AG04450 (cell line): ENCODE data around the gene LRFN4. TPM values are rescaled to one million over a fixed set of nuclear protein-coding genes. Genes with fewer than 3 reads are reported as not detected.

Experiments
- CTCF ChIA-PET: fragments of 300-600, 350-600 bp; formaldehyde crosslinking; extraction: SDS; loops from one replicate; lab custom pipeline; 2022; ENCODE audit warnings: antibody characterized with exemption, inconsistent platforms; lab: Charles Lee
- POLR2A ChIA-PET: fragments of 350-600 bp; formaldehyde crosslinking; extraction: SDS; loops from one replicate; lab custom pipeline; 2021; ENCODE audit warnings: antibody characterized with exemption, inconsistent platforms; lab: Yijun Ruan, JAX
- DNase-seq: peaks from one replicate; pipeline ENCODE4 v3.0.0-alpha.2; 2011; ENCODE audit warnings: low read depth, low spot score
- H3K27ac ChIP-seq: one replicate; pipeline ENCODE4 v1.5.1; 2012; ENCODE audit warnings: low read depth, low read length, control low read depth
- H3K27me3 ChIP-seq: one replicate; pipeline ENCODE4 v1.6.0; 2012; ENCODE audit warnings: low read length; ENCODE audit not compliant: control insufficient read depth, insufficient read depth
- H3K4me3 ChIP-seq: 2 replicates; pipeline ENCODE4 v1.5.1; 2011; ENCODE audit warnings: mild to moderate bottlenecking, low read depth, low read length, control low read depth
- H3K9me3 ChIP-seq: 2 replicates; pipeline ENCODE4 v1.5.1; 2012; ENCODE audit warnings: low read length; ENCODE audit not compliant: control insufficient read depth, insufficient read depth
- CTCF ChIP-seq: IDR thresholded peaks from 2 replicates; pipeline ENCODE4 v1.5.1; 2011; ENCODE audit warnings: low read depth, low read length, control low read depth, inconsistent platforms
- polyA plus RNA-seq: library from polyadenylated mRNA; depleted of rRNA; stranded (reverse); fragments of >200 nt; gene quantifications from 2 replicates; pipeline ENCODE4 v1.2.3, GENCODE V29; 2011

LRFN4 gene
- polyA plus RNA-seq, 1 experiment = 5.5 TPM

DNA sequence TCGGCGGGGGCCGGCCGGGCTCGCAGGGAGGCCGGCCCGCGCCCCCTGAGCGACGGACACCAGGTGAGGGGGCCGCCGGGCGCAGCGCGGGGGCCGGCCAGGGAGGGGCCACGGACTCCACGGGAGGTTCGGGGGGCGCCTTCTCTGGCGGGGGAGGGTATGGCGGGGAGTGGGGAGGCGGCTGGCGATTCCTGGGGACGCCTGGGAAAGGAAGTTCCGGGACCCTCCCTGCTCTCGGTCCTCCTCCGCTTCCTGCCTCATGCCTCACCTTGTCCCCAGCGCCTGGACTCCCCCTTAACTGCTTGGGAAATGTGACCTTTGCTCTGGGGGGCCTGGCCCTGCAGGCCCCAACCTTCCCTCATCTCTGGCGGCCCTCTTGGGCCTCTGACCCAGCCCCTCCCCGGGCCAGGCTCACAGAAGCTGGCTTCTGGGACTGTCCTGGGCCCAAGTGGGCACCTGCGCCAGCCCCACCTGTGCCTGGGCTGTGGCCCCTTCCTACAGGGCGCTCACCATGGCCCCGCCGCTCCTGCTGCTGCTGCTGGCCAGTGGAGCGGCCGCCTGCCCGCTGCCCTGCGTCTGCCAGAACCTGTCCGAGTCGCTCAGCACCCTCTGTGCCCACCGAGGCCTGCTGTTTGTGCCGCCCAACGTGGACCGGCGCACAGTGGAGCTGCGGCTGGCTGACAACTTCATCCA is 516 bp downstream of the LRFN4 start:
- DNase-seq = no peak
- Histone ChIP-seq H3K4me3 (peak overlapping the region; percentile 74), H3K9me3 (peaks cover 6% of the 10 kb centered on the region; the same call in 1 of the 2 replicates), H3K27ac (no peak overlapping the region), H3K27me3 (no peaks in the 10 kb centered on the region)
- CTCF ChIA-PET = no interaction called here
- no peak for TF ChIP-seq CTCF
- POLR2A ChIA-PET = no interaction called here

DNA sequence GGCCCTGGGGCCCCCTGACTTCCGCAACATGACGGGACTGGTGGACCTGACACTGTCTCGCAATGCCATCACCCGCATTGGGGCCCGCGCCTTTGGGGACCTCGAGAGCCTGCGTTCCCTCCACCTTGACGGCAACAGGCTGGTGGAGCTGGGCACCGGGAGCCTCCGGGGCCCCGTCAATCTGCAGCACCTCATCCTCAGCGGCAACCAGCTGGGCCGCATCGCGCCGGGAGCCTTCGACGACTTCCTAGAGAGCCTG is 992 bp downstream of the LRFN4 start:
- ChIA-PET POLR2A (no interaction called here), CTCF (no interaction called here)
- no peaks in the 10 kb centered on the region for H3K27me3 ChIP-seq
- TF ChIP-seq CTCF = no peak
- peak overlapping the region; percentile 74; the same call in 1 of the 2 replicates for H3K4me3 ChIP-seq
- H3K9me3 ChIP-seq = peaks cover 6% of the 10 kb centered on the region; the same call in 1 of the 2 replicates
- no peak for DNase-seq
- no peak overlapping the region for H3K27ac ChIP-seq

- Histone ChIP-seq H3K27me3 (no peaks in the 10 kb centered on the region), H3K4me3 (no peak overlapping the region), H3K27ac (no peak overlapping the region), H3K9me3 (peaks cover 6% of the 10 kb centered on the region; the same call in 1 of the 2 replicates)
- ChIA-PET CTCF (no interaction called here), POLR2A (no interaction called here)
- no peak for DNase-seq
- TF ChIP-seq CTCF = no peak
These were observed 1.5 kb downstream of the LRFN4 start for GRCh38 chr11:66858186-66858938.

GRCh38 chr11:66858939-66859685 is 2.2 kb downstream of the LRFN4 start:
- Histone ChIP-seq H3K4me3 (no peak overlapping the region), H3K27ac (no peak overlapping the region), H3K27me3 (no peaks in the 10 kb centered on the region), H3K9me3 (peaks cover 6% of the 10 kb centered on the region; the same call in 1 of the 2 replicates)
- CTCF ChIA-PET = interaction anchor here (0.6 kb wide), 1 partner anchor 585 kb away, joined by 3 read pairs; no protein-coding TSS in a partner anchor
- POLR2A ChIA-PET = no interaction called here
- DNase-seq = no peak
- TF ChIP-seq CTCF = no peak
